HG02885 (cell line): ENCODE measurements around the gene DRGX.

Experiments used
- ATAC-seq: cut with Tn5 transposase; IDR thresholded peaks from one replicate; pipeline ENCODE4 v1.9.1; 2021; ENCODE audit warnings: mild to moderate bottlenecking; ENCODE audit not compliant: unreplicated experiment, poor library complexity

The DRGX gene

GRCh38 chr10:49350138-49350537, 45.8 kb downstream of the DRGX start:
- no peak for ATAC-seq

GRCh38 chr10:49349390-49349789, 46.5 kb downstream of the DRGX start:
- ATAC-seq: no peak

GRCh38 chr10:49348593-49348992, 47.3 kb downstream of the DRGX start:
- ATAC-seq: no peak

- no peak for ATAC-seq
These were observed 48.1 kb downstream of the DRGX start for GRCh38 chr10:49347827-49348226.

- no peak for ATAC-seq
These were observed 48.5 kb downstream of the DRGX start for GRCh38 chr10:49347342-49347741.

GRCh38 chr10:49344840-49345239, 51.0 kb downstream of the DRGX start:
- ATAC-seq: no peak

- ATAC-seq: no peak
These were observed 57.3 kb downstream of the DRGX start for GRCh38 chr10:49338604-49339003.

GRCh38 chr10:49335364-49335972, 60.4 kb downstream of the DRGX start:
- no peak for ATAC-seq

GRCh38 chr10:49334964-49335363, 60.9 kb downstream of the DRGX start:
- ATAC-seq: no peak

- ATAC-seq: no peak
These were observed 62.7 kb downstream of the DRGX start for GRCh38 chr10:49333192-49333591.

- ATAC-seq: no peak
These were observed 63.1 kb downstream of the DRGX start for GRCh38 chr10:49332768-49333167.

- ATAC-seq: no peak
These were observed 63.6 kb downstream of the DRGX start for GRCh38 chr10:49332333-49332732.

- no peak for ATAC-seq
These were observed 64.5 kb downstream of the DRGX start for GRCh38 chr10:49331431-49331830.

GRCh38 chr10:49330127-49330665, 65.7 kb downstream of the DRGX start:
- ATAC-seq: no peak

GRCh38 chr10:49329146-49329505, 66.8 kb downstream of the DRGX start:
- ATAC-seq: no peak

- no peak for ATAC-seq
These were observed 67.3 kb downstream of the DRGX start for GRCh38 chr10:49328401-49329145.

GRCh38 chr10:49327036-49327813, 68.7 kb downstream of the DRGX start:
- no peak for ATAC-seq

GRCh38 chr10:49325916-49326783, 69.7 kb downstream of the DRGX start:
- no peak for ATAC-seq

GRCh38 chr10:49325131-49325915, 70.6 kb downstream of the DRGX start:
- no peak for ATAC-seq
